OCI-LY1 (cell line): ENCODE results near the gene GOSR1.

Experiments used
- CTCF ChIP-seq: fragments of 200-600 bp; sonication (generic), shearing (Covaris generic); IDR thresholded peaks from 2 replicates; pipeline ENCODE4 v1.5.1; 2017; ENCODE audit warnings: mild to moderate bottlenecking, antibody characterized with exemption, low read length, moderate library complexity, mixed read lengths
- EZH2 ChIP-seq: fragments of 200-600 bp; sonication (generic), shearing (Covaris generic); IDR thresholded peaks from 2 replicates; pipeline ENCODE4 v1.8.0; 2017; ENCODE audit warnings: borderline replicate concordance, mixed run types, mild to moderate bottlenecking, antibody characterized with exemption, low read length, moderate library complexity, mixed read lengths

GRCh38 chr17:30521766-30522165 is 44.6 kb downstream of the GOSR1 start:
- TF ChIP-seq CTCF (no peak), EZH2 (no peak)
